ENCODE results near the gene MLXIP.

GRCh38 chr12:122104844-122105243 is 26.3 kb downstream of the MLXIP start:
- TF ChIP-seq, protein P1, sequence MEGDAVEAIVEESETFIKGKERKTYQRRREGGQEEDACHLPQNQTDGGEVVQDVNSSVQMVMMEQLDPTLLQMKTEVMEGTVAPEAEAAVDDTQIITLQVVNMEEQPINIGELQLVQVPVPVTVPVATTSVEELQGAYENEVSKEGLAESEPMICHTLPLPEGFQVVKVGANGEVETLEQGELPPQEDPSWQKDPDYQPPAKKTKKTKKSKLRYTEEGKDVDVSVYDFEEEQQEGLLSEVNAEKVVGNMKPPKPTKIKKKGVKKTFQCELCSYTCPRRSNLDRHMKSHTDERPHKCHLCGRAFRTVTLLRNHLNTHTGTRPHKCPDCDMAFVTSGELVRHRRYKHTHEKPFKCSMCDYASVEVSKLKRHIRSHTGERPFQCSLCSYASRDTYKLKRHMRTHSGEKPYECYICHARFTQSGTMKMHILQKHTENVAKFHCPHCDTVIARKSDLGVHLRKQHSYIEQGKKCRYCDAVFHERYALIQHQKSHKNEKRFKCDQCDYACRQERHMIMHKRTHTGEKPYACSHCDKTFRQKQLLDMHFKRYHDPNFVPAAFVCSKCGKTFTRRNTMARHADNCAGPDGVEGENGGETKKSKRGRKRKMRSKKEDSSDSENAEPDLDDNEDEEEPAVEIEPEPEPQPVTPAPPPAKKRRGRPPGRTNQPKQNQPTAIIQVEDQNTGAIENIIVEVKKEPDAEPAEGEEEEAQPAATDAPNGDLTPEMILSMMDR (IDR thresholded peaks at IDR 0.05): no peak
- no peak for TF ChIP-seq POLR2A (IDR thresholded peaks at IDR 0.05)
